Endothelial cell of umbilical vein (primary cell): ENCODE data around the gene RNU6-8. TPM values are rescaled to one million over a fixed set of nuclear protein-coding genes. Genes with fewer than 3 reads are reported as not detected.

Experiments
- BruUV-seq: library from RNA; stranded (reverse); fragments of 400-500 nt; replicated peaks from 2 replicates; lab custom pipeline; 2021; lab: Mats Ljungman, UMichigan
- CTCF ChIA-PET: fragments of 300-600, 350-600 bp; sonication (Branson Sonifier 250); formaldehyde crosslinking; loops from one replicate; lab custom pipeline; 2021; ENCODE audit warnings: antibody characterized with exemption, inconsistent platforms; lab: Charles Lee
- POLR2A ChIA-PET: fragments of 300-600, 350-600 bp; sonication (Branson Sonifier 250); formaldehyde crosslinking; loops from one replicate; lab custom pipeline; 2021; ENCODE audit warnings: antibody characterized with exemption, inconsistent platforms; lab: Charles Lee
- DNase-seq: peaks from one replicate; pipeline ENCODE4 v3.0.0-alpha.2; 2011; ENCODE audit warnings: low read depth, low spot score
- FAIRE-seq: peaks from 2 replicates; lab custom pipeline; 2011; peaks lifted over from hg19 to GRCh38; lab: Jason Lieb, UNC
- H2AFZ ChIP-seq: 2 replicates; pipeline ENCODE4 v1.6.0; 2012; ENCODE audit warnings: low read depth, low read length, control low read depth, inconsistent platforms
- H3K27ac ChIP-seq: 2 replicates; pipeline ENCODE4 v1.5.1; 2011; ENCODE audit warnings: low read depth, mild to moderate bottlenecking, control low read depth, low read length, moderate library complexity; ENCODE audit not compliant: insufficient read depth
- H3K27me3 ChIP-seq, 2 experiments: 2 replicates each; pipeline versions ENCODE4 v1.6.0 to v1.6.1; 2011; ENCODE audit warnings: low read length in 2 of 2, mixed read lengths in 1 of 2; ENCODE audit not compliant: control insufficient read depth in 2 of 2, insufficient read depth in 2 of 2
- H3K36me3 ChIP-seq, 2 experiments: 2 replicates in 1 of 2; 3 replicates in 1 of 2; pipeline ENCODE4 v1.5.1; 2011; ENCODE audit warnings: low read length in 2 of 2, mild to moderate bottlenecking in 1 of 2, moderate library complexity in 1 of 2; ENCODE audit not compliant: control insufficient read depth in 2 of 2, insufficient read depth in 2 of 2; ENCODE audit errors: extremely low read depth in 1 of 2
- H3K4me1 ChIP-seq: 3 replicates; pipeline ENCODE4 v1.5.1; 2011; ENCODE audit warnings: mild to moderate bottlenecking, low read length; ENCODE audit not compliant: control insufficient read depth, insufficient read depth; ENCODE audit errors: extremely low read depth
- H3K4me2 ChIP-seq: 2 replicates; pipeline ENCODE4 v1.6.1; 2011; ENCODE audit warnings: low read length, control low read depth, mixed read lengths; ENCODE audit not compliant: insufficient read depth
- H3K4me3 ChIP-seq, 3 experiments: fragments of 200-600 bp in 1 of 3; sonication (generic), shearing (Covaris generic) in 1 of 3; replicated peaks in 1 of 3; 2 replicates each; pipeline ENCODE4 v1.5.1; 2011 to 2016; ENCODE audit warnings: control low read depth in 3 of 3, low read length in 3 of 3, mild to moderate bottlenecking in 2 of 3, inconsistent platforms in 1 of 3, low read depth in 1 of 3, moderate library complexity in 1 of 3; ENCODE audit not compliant: insufficient read depth in 1 of 3
- H3K79me2 ChIP-seq: 2 replicates; pipeline ENCODE4 v1.6.0; 2012; ENCODE audit warnings: low read length, inconsistent platforms; ENCODE audit not compliant: control insufficient read depth, insufficient read depth
- H3K9ac ChIP-seq: replicated peaks from 2 replicates; pipeline ENCODE3; 2011; ENCODE audit warnings: low read length, control low read depth; ENCODE audit not compliant: insufficient read depth; ENCODE audit errors: extremely low read depth
- H3K9me1 ChIP-seq: replicated peaks from 3 replicates; pipeline ENCODE4 v1.6.0; 2011; ENCODE audit warnings: mild to moderate bottlenecking, low read length; ENCODE audit not compliant: control insufficient read depth, insufficient read depth; ENCODE audit errors: extremely low read depth
- H3K9me3 ChIP-seq: replicated peaks from 2 replicates; pipeline ENCODE4 v1.5.1; 2012; ENCODE audit warnings: low read length, inconsistent platforms; ENCODE audit not compliant: control insufficient read depth, insufficient read depth
- H4K20me1 ChIP-seq: replicated peaks from 2 replicates; pipeline ENCODE3; 2011; ENCODE audit warnings: mild to moderate bottlenecking, low read length; ENCODE audit not compliant: control insufficient read depth, insufficient read depth; ENCODE audit errors: extremely low read depth
- CTCF ChIP-seq, 2 donors: IDR thresholded peaks; 1 replicate in 1 of 2; 2 replicates in 1 of 2; pipeline ENCODE4 v1.5.1; 2011; ENCODE audit warnings: low read length in 2 of 2, mild to moderate bottlenecking in 2 of 2, moderate library complexity in 2 of 2, control low read depth in 1 of 2, inconsistent platforms in 1 of 2, low read depth in 1 of 2; ENCODE audit not compliant: insufficient read depth in 1 of 2; ENCODE audit errors: extremely low read depth in 1 of 2
- EZH2 ChIP-seq: IDR thresholded peaks from 2 replicates; pipeline ENCODE4 v1.6.1; 2012; ENCODE audit warnings: borderline replicate concordance, low read depth, mild to moderate bottlenecking, moderate library complexity, low read length, inconsistent platforms; ENCODE audit not compliant: severe bottlenecking
- FOS ChIP-seq: IDR thresholded peaks from 2 replicates; pipeline ENCODE4 v1.6.1; 2011; ENCODE audit warnings: mild to moderate bottlenecking, low read length, moderate library complexity, borderline replicate concordance; ENCODE audit not compliant: insufficient read depth
- GATA2 ChIP-seq: IDR thresholded peaks from 2 replicates; pipeline ENCODE4 v1.7.0; 2011; ENCODE audit warnings: low read depth, mild to moderate bottlenecking, moderate library complexity, mixed read lengths, low read length; ENCODE audit not compliant: insufficient read length, insufficient read depth
- JUN ChIP-seq: IDR thresholded peaks from 2 replicates; pipeline ENCODE4 v1.6.1; 2011; ENCODE audit warnings: borderline replicate concordance, low read depth; ENCODE audit not compliant: insufficient read length, insufficient read depth
- MYC ChIP-seq: IDR thresholded peaks from one replicate; pipeline ENCODE4 v1.6.1; 2011; ENCODE audit warnings: mild to moderate bottlenecking, low read depth, low read length
- POLR2A ChIP-seq: IDR thresholded peaks from 2 replicates; pipeline ENCODE4 v1.6.1; 2012; ENCODE audit warnings: low read depth, mild to moderate bottlenecking, control low read depth, low read length
- POLR2AphosphoS5 ChIP-seq: IDR thresholded peaks from 2 replicates; pipeline ENCODE4 v1.6.1; 2012; ENCODE audit warnings: low read depth, mild to moderate bottlenecking, control low read depth, low read length, moderate library complexity; ENCODE audit not compliant: insufficient read depth
- dilution Hi-C: fragments of 300-500 bp; cut with MboI; formaldehyde crosslinking; loops from one replicate; pipeline ENCODE4 v1.15.0; 2019; ENCODE audit warnings: low sequenced_read_pairs; ENCODE audit not compliant: extremely low pct_ligation_motif_present
- intact Hi-C: fragments of 100-400 bp; cut with micrococcal nuclease; formaldehyde crosslinking; loops from one replicate; pipeline ENCODE4 v1.10.0; 2022
- polyA plus RNA-seq, 4 experiments: library from polyadenylated mRNA; depleted of rRNA in 3 of 4; stranded (reverse) in 3 of 4; unstranded in 1 of 4; fragments of >200 nt; gene quantifications; 2 replicates each; pipeline versions ENCODE4 v1.2.1 to v1.2.3, GENCODE V29; 2011 to 2012; ENCODE audit warnings: missing spikeins in 1 of 4
- total RNA-seq: library from RNA; stranded (reverse); gene quantifications from 2 replicates; pipeline ENCODE4 v1.2.3, GENCODE V29; 2021
- TF ChIP-seq, protein P1 (sequence below): IDR thresholded peaks from 2 replicates; pipeline ENCODE4 v1.6.1; 2011; ENCODE audit not compliant: insufficient read depth, insufficient read length

RNU6-8 gene
- total and polyA plus RNA-seq, 2 donors (not counting 3 experiments of a cell fraction or from before 2014, with no cell fraction given) = not detected

DNA sequence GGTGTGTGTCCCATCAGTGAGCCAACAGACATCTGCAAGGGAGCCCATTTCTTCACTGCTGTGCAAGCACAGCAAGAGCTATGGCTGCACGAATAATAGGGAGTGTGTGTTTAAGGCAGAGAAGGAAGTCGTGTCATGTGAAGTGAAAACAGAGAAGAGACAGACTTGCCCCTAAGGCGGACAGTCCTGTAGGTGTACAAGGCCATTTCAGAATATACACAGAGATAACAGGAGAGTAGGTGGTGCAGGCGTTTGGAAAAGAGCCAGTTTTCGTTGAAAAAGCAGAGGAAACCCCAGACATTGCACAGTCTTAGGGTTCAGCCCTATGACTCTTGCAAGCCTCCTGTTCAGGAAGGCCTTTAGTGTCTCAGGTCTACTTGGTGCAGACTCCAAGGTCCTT lies 46.3 kb upstream of the RNU6-8 start:
- no peaks in the 10 kb centered on the region for H4K20me1 ChIP-seq
- H2AFZ ChIP-seq = no peak overlapping the region
- dilution Hi-C loops = no loop called here
- no peaks in the 10 kb centered on the region for H3K4me1 ChIP-seq
- CTCF ChIA-PET = interaction anchor here (1.0 kb wide), 1 partner anchor 739 kb away, joined by 3 read pairs; no protein-coding TSS in a partner anchor
- intact Hi-C loops = no loop called here
- no peak overlapping the region for H3K4me3 ChIP-seq
- no TSS peak for BruUV-seq
- POLR2A ChIA-PET = no interaction called here
- no peaks in the 10 kb centered on the region for H3K9me1 ChIP-seq
- no peaks in the 10 kb centered on the region for H3K36me3 ChIP-seq
- H3K79me2 ChIP-seq = no peaks in the 10 kb centered on the region
- H3K9ac ChIP-seq = no peak overlapping the region
- H3K27ac ChIP-seq = no peak overlapping the region
- no peak for FAIRE-seq
- no peak for DNase-seq
- H3K27me3 ChIP-seq = no peaks in the 10 kb centered on the region
- H3K9me3 ChIP-seq = no peaks in the 10 kb centered on the region
- H3K4me2 ChIP-seq = no peak overlapping the region
- TF ChIP-seq GATA2 = no peak
- no peak for TF ChIP-seq POLR2A
- TF ChIP-seq MYC = no peak
- TF ChIP-seq, protein P1, sequence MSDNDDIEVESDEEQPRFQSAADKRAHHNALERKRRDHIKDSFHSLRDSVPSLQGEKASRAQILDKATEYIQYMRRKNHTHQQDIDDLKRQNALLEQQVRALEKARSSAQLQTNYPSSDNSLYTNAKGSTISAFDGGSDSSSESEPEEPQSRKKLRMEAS = no peak
- TF ChIP-seq JUN = no peak
- no peak for TF ChIP-seq CTCF (IDR thresholded peaks at IDR 0.05; ENCODE audit: extremely low read depth in 1 of 2, insufficient read depth in 1 of 2, low read depth in 1 of 2, low read length in 2 of 2)
- TF ChIP-seq POLR2AphosphoS5 = no peak
- no peak for TF ChIP-seq FOS
- TF ChIP-seq EZH2 = no peak
